VCaP (cell line): ENCODE data around the gene MIER3.

ENCODE experiments used
- H3K27ac ChIP-seq: fragments of 450-650 bp; 2 replicates; pipeline ENCODE4 v1.5.1; 2017
- TF ChIP-seq, protein P1 (sequence below): fragments of 450-650 bp; conservative IDR thresholded peaks from 2 replicates; pipeline ENCODE4 v1.5.1; 2017; ENCODE audit warnings: mild to moderate bottlenecking, moderate library complexity

Gene MIER3

DNA sequence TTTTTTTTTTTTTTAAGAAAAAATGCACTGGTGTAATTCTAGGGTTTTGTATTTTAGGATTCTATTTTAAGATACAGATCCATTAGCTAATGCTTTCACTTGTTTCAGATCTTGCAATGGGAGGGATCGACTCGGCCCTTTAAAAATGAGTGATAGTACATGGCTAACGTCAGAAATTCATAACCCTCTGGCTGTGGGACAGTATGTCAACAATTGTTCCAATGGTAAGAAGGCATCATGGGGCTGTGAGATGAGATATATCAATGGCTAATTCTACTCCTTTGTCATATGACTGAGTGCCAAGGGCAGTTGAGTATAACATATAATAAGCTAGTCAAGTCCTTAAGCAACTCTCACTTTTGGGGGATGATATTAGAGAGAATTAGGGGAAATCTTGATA is 38.2 kb downstream of the MIER3 start:
- no peak overlapping the region for H3K27ac ChIP-seq
- TF ChIP-seq, protein P1, sequence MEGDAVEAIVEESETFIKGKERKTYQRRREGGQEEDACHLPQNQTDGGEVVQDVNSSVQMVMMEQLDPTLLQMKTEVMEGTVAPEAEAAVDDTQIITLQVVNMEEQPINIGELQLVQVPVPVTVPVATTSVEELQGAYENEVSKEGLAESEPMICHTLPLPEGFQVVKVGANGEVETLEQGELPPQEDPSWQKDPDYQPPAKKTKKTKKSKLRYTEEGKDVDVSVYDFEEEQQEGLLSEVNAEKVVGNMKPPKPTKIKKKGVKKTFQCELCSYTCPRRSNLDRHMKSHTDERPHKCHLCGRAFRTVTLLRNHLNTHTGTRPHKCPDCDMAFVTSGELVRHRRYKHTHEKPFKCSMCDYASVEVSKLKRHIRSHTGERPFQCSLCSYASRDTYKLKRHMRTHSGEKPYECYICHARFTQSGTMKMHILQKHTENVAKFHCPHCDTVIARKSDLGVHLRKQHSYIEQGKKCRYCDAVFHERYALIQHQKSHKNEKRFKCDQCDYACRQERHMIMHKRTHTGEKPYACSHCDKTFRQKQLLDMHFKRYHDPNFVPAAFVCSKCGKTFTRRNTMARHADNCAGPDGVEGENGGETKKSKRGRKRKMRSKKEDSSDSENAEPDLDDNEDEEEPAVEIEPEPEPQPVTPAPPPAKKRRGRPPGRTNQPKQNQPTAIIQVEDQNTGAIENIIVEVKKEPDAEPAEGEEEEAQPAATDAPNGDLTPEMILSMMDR, result no peak

GRCh38 chr5:56910210-56910965 is 41.5 kb downstream of the MIER3 start:
- TF ChIP-seq, protein P1, result no peak
- H3K27ac ChIP-seq, result peak overlapping the region; percentile 89

- peak within 1 kb of the TSS; percentile 89 for H3K27ac ChIP-seq
- TF ChIP-seq, protein P1, result no peak
Measured at GRCh38 chr5:56909294-56910209, 42.4 kb downstream of the MIER3 start, which contains the start of gene SETD9. SETD9 (plus strand) TSS chr5:56909596; CDS start chr5:56909646, 50 bp downstream.

DNA sequence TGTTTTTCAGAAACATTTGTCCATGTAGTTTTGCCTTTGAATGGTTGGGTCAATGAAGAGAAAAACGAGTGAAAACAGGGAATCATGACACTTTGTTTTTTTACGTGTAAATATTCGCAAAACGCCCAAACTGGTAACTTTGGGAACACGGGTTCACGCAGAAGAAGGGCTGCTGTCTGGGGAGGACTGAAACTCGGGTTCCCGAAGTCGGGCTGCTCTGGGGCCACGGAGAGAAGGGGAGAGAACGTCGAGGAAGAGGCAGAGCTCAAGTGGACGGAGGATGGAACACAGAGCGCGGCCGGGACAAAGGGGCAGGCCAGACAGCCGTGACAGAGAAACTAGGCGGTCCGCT is 43.0 kb downstream of the MIER3 start:
- H3K27ac ChIP-seq, result peak overlapping the region; percentile 89
- TF ChIP-seq, protein P1, result no peak

GRCh38 chr5:56900858-56901578 is 50.9 kb downstream of the MIER3 start:
- no peak overlapping the region for H3K27ac ChIP-seq
- TF ChIP-seq, protein P1, result peak; percentile 81

GRCh38 chr5:56900395-56900794 is 51.5 kb downstream of the MIER3 start:
- no peak overlapping the region for H3K27ac ChIP-seq
- TF ChIP-seq, protein P1, result no peak

GRCh38 chr5:56898213-56898612 is 53.7 kb downstream of the MIER3 start:
- TF ChIP-seq, protein P1, result no peak
- H3K27ac ChIP-seq, result no peak overlapping the region
